Parathyroid adenoma (tissue), 2 donors: ENCODE data around the gene ACTN2.

Source experiments
- H2AFZ ChIP-seq: fragments of 300-600 bp; sonication (generic); one replicate; pipeline ENCODE4 v1.7.0; 2017; ENCODE audit warnings: antibody characterized with exemption, mild to moderate bottlenecking
- H3K27ac ChIP-seq: fragments of 300-600 bp; sonication (generic); one replicate; pipeline ENCODE4 v1.7.0; 2017
- H3K27me3 ChIP-seq: fragments of 300-600 bp; sonication (generic); one replicate; pipeline ENCODE4 v1.7.0; 2017; ENCODE audit warnings: low read length; ENCODE audit not compliant: control insufficient read depth, insufficient read depth
- H3K36me3 ChIP-seq: fragments of 300-600 bp; sonication (generic); one replicate; pipeline ENCODE4 v1.7.0; 2017; ENCODE audit warnings: low read length; ENCODE audit not compliant: control insufficient read depth, insufficient read depth
- H3K4me1 ChIP-seq: fragments of 300-600 bp; sonication (generic); one replicate; pipeline ENCODE4 v1.7.0; 2017; ENCODE audit warnings: control low read depth
- H3K4me2 ChIP-seq: fragments of 300-600 bp; sonication (generic); one replicate; pipeline ENCODE4 v1.7.0; 2017; ENCODE audit warnings: low read length
- H3K4me3 ChIP-seq: fragments of 300-600 bp; sonication (generic); one replicate; pipeline ENCODE4 v1.7.0; 2017; ENCODE audit warnings: low read depth, low read length
- H3K79me2 ChIP-seq: fragments of 300-600 bp; sonication (generic); one replicate; pipeline ENCODE4 v1.7.0; 2017; ENCODE audit warnings: control low read depth
- H3K9ac ChIP-seq: fragments of 300-600 bp; sonication (generic); one replicate; pipeline ENCODE4 v1.7.0; 2017; ENCODE audit warnings: mild to moderate bottlenecking
- H3K9me3 ChIP-seq: fragments of 300-600 bp; sonication (generic); one replicate; pipeline ENCODE4 v1.7.0; 2017; ENCODE audit warnings: low read length; ENCODE audit not compliant: control insufficient read depth
- CTCF ChIP-seq: fragments of 300-600 bp; sonication (generic); IDR thresholded peaks from one replicate; pipeline ENCODE4 v1.7.0; 2017; ENCODE audit warnings: antibody characterized with exemption, mild to moderate bottlenecking
- donor health status: primary hyperparathyroidism.

The ACTN2 gene

GRCh38 chr1:236685917-236686814 lies at the start of gene ACTN2:
Gene ACTN2, plus strand, starts transcription at chr1:236686499. Its CDS starts 175 bp downstream, at chr1:236686674.
- Histone ChIP-seq H2AFZ (peak within 1 kb of the TSS; percentile 60), H3K27ac (no peak within 1 kb of the TSS), H3K9ac (no peak within 1 kb of the TSS), H3K9me3 (no peaks in the 10 kb centered on the region), H3K4me1 (no peaks in the 10 kb centered on the region), H3K27me3 (no peaks in the 10 kb centered on the region), H3K79me2 (no peaks in the 10 kb centered on the region), H3K4me2 (peak within 1 kb of the TSS; percentile 59), H3K4me3 (peak within 1 kb of the TSS; percentile 4), H3K36me3 (no peaks in the 10 kb centered on the region)
- no peak for TF ChIP-seq CTCF

GRCh38 chr1:236638945-236639344 lies 47.4 kb upstream of the ACTN2 start:
- H3K9me3 ChIP-seq = no peaks in the 10 kb centered on the region
- no peak overlapping the region for H3K27ac ChIP-seq
- H3K9ac ChIP-seq = no peak overlapping the region
- no peak overlapping the region for H3K4me2 ChIP-seq
- H3K4me3 ChIP-seq = no peak overlapping the region
- TF ChIP-seq CTCF = no peak
- H3K27me3 ChIP-seq = no peaks in the 10 kb centered on the region
- no peaks in the 10 kb centered on the region for H3K36me3 ChIP-seq
- no peaks in the 10 kb centered on the region for H3K79me2 ChIP-seq
- H2AFZ ChIP-seq = no peak overlapping the region
- no peaks in the 10 kb centered on the region for H3K4me1 ChIP-seq

DNA sequence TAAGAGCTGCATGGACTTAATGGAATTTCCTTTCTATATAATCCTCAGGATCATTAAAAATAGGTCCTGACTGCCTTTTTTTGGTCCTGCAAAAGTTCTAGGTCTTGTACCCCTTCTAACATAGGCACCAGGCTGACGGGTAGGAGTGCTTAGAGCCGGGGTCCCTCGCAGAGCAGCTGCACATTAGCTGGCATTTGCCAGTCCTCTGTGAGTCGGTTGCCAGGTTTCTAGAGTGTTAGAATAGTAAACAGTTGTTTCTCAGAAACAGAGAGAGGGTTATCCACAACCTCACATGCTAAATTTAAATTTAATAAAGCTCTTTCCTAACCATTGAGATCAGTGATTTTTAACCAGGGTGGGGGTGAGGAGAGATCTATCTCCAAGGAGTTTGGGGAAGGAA lies 46.6 kb upstream of the ACTN2 start:
- Histone ChIP-seq H3K27me3 (no peaks in the 10 kb centered on the region), H3K9ac (no peak overlapping the region), H3K4me3 (no peak overlapping the region), H3K4me1 (no peaks in the 10 kb centered on the region), H3K9me3 (no peaks in the 10 kb centered on the region), H3K4me2 (no peak overlapping the region), H3K27ac (no peak overlapping the region), H2AFZ (no peak overlapping the region), H3K79me2 (no peaks in the 10 kb centered on the region), H3K36me3 (no peaks in the 10 kb centered on the region)
- TF ChIP-seq CTCF = no peak

GRCh38 chr1:236642763-236643162 lies 43.5 kb upstream of the ACTN2 start:
- Histone ChIP-seq H2AFZ (no peak overlapping the region), H3K27me3 (no peaks in the 10 kb centered on the region), H3K9me3 (no peaks in the 10 kb centered on the region), H3K36me3 (no peaks in the 10 kb centered on the region), H3K4me2 (no peak overlapping the region), H3K4me3 (no peak overlapping the region), H3K79me2 (no peaks in the 10 kb centered on the region), H3K4me1 (no peaks in the 10 kb centered on the region), H3K9ac (no peak overlapping the region), H3K27ac (no peak overlapping the region)
- TF ChIP-seq CTCF = no peak
